GM18517 (cell line): ENCODE data around the gene TBC1D14.

Experiments
- ATAC-seq: cut with Tn5 transposase; IDR thresholded peaks from one replicate; pipeline ENCODE4 v1.9.1; 2021; ENCODE audit warnings: mild to moderate bottlenecking, moderate library complexity; ENCODE audit not compliant: unreplicated experiment

The TBC1D14 gene

DNA sequence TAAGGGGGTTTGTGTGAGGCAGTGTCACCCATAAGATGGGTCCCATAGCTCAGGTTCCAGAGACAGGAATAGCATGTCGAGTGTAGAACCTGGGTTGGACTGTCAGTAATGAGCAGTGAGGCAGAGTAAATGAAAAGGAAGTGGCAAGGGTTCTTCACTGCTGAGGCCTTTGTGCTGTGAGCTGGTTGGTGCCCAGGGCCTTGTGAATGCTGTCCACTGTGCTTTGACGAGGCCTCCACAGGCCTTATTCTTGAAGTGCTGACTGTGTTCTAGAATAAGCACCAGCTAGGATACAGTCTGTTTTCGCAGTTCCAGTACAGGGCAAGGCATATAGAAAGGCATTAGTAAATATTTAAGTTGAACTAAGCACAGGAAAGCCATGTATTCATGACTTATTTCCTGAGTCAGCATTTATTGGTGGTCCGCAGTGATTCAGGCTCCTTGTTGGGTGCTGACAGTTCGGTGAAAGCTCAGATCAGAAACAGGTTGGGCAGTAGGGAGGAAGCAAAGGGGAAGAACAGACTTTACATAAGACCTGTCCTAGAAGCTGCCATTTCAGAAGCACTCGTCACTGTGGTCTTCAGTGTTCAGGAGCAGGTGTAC, 107.9 kb downstream of the TBC1D14 start:
- no peak for ATAC-seq

DNA sequence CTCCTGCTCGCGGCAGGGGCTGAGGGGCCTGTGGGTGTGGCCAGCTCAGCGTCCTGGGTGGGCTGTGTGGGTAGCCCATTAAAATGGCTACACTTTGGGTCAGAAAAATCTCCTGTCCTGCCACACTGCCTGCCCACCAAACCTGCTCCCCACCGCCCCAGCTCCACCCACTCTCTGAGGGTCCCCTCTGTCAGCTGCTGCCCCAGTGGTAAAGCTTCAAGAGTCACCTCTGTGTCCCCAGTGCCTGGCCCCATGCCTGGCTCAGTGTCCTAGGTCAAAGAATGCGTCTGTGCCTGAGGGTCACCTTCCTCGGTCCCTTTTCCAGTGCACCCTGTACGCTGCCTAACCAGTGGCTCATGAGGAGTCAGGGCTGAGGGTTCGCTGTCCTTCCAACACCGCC, 108.7 kb downstream of the TBC1D14 start:
- no peak for ATAC-seq

GRCh38 chr4:7019367-7019766, 109.7 kb downstream of the TBC1D14 start:
- ATAC-seq, result no peak

DNA sequence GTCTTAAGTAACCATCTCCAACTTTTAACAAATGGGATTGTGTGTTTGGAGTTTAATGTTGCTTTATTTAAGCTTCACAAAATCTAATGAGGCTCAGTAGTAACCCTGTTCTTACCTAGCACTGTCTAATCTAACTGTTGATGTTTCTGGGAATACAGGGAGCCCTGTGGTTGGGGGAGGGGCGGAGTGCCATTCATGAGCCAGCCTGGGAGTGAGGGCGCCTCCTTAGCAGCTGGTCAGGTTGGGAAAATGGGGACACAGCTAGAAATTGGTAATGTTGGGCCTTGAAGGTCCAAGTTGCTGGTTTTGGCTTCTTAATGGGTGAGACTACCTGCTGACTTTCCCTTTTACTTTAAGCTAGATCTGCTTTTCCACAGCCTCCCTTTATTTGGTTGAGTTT, 110.7 kb downstream of the TBC1D14 start:
- ATAC-seq, result no peak

GRCh38 chr4:7020856-7021255, 111.2 kb downstream of the TBC1D14 start:
- no peak for ATAC-seq

DNA sequence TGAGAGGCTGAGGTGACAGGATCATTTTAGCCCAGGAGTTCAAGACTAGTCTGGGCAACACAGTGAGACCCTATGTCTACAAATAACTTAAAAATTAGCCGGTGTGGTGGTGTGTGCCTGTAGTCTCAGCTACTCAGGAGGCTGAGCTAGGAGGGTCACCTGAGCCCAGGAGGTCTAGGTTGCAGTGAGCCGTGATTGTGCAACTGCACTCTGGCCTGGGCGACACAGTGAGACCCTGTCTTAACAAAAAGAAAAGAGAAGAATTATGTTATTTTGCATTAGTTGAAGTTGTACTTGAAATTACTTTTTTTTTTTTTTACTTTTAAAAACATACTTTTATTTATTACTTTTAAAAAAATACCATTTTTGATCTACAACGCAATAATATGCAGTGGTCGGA, 111.7 kb downstream of the TBC1D14 start:
- ATAC-seq, result no peak

DNA sequence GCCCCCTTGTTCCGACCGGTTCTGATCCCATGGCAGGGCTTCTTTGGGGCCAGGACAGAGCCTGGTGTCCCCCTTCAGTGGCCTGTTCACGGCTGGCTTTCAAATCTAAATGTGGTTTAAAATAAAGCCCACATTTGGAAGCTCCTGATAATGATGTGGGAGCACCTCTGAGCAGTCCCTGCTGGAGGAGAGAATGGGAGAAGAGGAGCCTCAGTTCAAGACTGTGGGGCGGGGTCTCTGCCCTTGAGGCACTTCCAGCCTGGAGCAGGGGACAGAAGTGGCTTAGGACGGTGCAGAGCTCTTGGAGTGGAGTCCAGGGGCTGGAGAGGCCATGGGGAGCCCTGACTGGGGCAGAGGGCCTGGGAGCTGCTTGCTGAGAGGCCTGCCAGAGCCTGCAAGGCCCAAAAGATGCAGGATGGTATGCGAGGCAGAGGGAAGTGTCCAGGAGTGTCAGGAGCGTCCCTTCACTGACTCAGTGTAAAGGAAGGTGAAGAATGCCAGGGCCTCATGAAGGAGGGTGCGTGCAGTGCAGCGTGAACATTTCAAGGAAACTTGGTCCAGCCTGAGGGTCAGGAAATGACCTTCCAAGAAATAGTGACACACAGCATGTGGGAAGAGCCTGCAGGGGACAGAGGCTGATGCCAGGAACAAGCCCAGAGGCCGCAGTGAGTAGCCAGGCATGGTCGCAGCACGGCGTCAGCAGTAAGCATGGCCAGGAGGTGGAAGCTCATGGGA, 112.5 kb downstream of the TBC1D14 start:
- no peak for ATAC-seq

DNA sequence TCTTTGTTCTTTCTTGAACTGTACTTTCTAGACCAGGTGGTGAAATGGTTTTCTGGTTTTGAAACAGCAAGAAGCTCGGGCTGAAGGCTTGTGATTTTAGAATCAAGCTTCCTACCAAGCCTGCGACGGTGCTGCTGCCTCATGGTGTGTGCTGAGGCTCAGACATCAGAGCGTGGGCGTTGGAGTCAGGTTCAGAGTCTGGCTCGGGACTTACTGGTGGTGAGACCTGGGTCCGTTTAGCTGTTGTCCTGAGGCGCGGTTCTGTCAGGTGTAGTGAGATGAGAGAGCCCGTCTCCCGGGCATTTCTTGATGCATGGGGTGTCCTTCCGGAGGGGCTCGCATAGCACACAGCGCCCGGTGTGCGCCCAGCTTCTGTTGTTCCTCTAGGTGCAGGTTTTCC, 113.9 kb downstream of the TBC1D14 start:
- ATAC-seq, result no peak

DNA sequence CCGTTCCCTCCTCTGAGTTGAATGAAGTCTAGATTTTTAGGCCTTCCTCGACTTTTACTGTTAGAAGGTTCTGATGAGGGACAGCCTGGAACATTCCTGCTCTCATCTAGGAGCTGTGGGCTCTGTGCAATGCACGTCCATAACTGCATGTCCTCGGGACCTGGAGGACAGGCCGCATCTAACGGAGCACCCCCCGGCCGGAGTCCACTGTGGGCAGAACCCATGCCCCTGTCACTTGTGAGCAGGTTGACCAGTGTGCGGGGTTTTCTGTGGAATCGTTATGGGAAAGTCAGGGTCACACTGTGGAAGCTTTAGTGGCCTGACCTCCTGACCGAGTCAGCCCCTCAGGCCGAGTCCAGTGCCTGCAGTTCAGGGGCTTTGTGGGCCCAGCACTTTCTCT, 114.3 kb downstream of the TBC1D14 start:
- no peak for ATAC-seq

DNA sequence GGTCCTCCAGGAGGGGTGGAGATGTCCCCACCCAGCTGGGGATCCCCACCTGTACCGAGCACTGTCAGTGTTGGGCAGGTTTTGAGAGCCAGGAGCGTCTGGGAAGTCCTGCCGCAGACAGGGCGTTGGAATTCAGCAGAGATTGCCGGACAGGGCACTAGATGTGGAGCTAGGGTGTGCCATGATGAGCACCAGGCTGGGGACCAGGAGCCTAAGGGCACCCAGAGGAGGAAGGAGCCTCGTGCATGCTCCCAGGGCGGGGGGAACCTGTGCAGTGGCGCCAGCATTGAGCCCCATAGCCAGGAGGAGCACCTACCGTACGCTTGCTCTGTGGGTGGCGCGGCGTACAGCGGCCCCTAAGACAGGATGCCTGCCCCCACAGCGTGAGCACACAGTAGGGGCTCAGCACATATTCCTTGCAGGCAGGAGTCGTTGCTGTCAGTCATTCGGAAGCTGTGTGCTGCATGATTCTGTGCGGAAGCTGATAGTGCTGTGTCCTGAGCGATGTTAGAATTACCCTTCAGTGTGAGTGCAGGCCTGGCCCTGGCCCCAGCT, 114.8 kb downstream of the TBC1D14 start:
- no peak for ATAC-seq

GRCh38 chr4:7025040-7025602, 115.5 kb downstream of the TBC1D14 start:
- ATAC-seq, result no peak

GRCh38 chr4:7026107-7026506, 116.5 kb downstream of the TBC1D14 start:
- no peak for ATAC-seq

- ATAC-seq, result no peak
These were observed 117.7 kb downstream of the TBC1D14 start for GRCh38 chr4:7027284-7027683.

DNA sequence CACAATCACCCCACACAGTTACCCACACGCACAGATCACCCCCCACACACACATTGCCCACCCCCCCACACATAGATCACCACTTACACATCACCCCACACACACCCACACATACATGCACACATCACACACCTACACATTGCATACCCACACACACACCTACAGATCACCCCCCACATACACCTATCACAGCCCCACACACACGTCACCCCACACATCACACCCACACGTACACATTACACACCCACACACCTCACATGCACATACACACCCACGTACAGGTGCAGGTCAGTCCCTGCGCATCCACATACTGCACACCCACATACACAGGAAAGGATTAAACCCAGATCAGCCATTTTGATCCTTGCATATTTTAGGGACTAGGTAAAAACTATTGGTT, 118.3 kb downstream of the TBC1D14 start:
- ATAC-seq, result no peak

- no peak for ATAC-seq
These were observed 119.6 kb downstream of the TBC1D14 start for GRCh38 chr4:7029212-7029611.

DNA sequence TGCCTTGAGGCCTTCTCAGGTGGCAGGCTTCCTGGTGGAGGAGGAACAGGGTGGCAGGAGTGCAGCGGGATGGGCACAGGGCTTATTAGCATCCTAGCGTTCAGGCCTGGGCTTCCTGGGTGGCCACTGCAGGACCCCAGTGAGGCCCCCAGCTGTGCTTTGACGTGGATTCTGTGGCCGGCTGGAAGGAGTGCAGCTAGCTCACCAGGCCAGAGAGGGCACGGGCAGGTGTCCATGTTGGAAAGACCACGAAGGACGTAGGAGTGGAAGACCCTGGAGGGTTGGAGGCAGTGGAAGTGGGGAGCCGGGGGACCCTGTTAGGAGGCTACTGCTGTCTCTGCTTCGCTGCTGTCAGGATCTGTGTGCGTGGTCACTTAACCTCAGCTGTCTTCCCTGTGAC, 120.3 kb downstream of the TBC1D14 start:
- no peak for ATAC-seq

- no peak for ATAC-seq
These were observed 121.2 kb downstream of the TBC1D14 start for GRCh38 chr4:7030856-7031255.

DNA sequence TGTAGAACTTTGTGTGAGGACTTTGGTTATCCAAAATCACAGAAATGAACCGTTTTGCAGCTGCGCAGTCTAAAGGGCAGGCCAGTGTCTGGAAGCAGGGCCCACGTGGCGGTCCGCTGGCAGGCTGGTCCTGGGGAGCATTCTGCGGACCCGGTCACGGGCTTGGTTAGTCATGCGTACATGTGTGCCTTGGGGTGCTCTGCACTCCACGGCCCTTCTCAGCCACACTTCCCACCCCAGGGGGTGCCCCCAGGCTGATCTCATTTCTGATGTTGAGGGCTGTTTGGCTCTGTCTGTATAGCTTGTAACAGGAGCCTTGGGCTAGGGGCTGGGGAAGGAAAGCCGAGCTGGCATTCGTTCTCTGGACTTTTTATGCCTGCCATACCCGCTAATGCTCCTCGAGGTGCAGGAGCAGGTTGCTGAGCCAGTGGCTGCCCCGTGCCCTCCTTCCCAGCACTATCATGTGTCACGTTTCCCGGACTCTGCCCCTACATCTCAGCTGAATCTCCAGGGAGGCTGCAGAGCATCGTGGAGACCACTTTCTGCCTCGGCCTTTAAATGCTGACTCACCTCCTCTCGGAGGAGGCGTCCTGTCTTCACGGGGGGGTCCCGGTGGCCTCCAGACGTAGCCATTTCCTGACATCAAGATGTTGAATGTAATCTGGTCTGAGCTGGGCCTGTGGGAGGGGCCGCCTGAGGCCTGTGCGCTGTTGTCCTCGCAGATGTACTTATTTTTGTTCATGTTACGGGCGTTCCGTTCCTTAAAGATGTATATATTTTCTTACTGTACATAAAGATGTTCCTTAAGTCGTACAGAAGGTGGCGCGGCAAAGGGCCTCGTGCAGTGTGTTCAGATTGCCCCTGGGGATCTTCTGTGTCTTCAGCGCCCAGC, 122.2 kb downstream of the TBC1D14 start:
- ATAC-seq, result no peak

DNA sequence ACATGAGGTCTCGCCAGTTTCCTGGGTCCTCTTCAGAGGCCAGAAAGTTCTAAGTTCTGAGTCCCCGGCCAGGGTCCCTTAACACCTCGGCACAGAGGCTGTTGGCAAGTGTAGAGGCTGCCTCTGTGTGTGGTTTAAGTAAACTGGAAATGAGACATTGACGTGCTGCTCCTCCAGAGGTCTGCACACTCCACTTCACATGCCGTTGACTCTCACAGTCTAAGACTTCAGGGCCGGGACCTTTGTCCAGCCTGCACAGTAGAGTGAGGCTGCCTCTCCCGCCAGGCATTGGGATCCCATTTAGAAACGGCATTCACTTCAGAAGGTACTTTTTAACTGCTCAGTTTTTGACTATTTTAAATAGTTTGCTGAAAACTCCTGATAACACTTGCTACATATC, 123.0 kb downstream of the TBC1D14 start:
- no peak for ATAC-seq

DNA sequence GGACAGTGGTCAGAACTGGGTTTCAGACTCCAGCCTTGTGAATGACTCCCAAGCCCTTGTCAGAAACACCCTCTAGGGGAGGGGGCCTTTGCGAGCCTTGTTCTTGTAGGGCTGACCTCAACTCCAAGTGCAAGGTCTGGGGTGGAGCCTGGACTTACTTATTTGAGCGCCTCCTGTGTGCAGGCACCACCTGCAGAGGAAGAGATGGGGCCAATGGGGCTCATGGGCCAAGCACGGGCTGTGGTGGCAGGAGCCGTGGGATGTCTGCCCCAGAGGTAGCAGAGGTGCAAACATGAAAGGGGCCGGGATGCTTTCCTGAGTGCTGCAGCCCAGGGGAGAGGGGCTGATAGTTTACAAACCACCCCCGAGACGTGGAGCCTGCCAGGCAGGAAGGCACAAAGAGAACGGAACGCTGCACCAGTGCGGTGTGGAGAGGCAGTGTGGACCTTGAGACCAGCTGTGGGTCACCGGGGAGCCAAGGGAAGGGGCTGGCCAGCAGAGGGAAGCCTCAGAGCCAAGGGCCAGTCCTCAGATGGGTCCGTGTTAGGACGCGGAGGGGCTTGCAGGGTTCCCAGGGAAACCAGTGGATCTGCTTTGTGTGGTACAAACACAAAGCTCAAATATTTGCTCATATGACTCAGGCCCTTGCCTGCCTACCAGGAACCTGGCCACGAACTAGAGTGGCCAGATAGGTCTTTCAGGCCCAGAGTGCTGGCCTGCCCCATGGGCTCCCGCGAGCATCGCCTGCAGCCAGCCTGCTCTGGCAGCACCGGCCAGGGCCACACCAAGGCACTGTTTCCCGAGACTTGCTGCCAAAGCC, 124.8 kb downstream of the TBC1D14 start:
- ATAC-seq, result no peak
